HPDE6-E6E7 (cell line): ENCODE data around the gene MYLK.
A peak's percentile ranks its signal among the peaks of the same experiment; 100 is the strongest.
"Not testable (repeated sequence)": the region's sequence is repeated elsewhere in the genome, so short reads cannot be mapped to it uniquely, and the experiment has no call there.

Experiments
- DNase-seq: peaks from one replicate; pipeline ENCODE4 v3.0.0; 2011; ENCODE audit warnings: missing footprints; ENCODE audit errors: extremely low spot score

Gene MYLK

DNA sequence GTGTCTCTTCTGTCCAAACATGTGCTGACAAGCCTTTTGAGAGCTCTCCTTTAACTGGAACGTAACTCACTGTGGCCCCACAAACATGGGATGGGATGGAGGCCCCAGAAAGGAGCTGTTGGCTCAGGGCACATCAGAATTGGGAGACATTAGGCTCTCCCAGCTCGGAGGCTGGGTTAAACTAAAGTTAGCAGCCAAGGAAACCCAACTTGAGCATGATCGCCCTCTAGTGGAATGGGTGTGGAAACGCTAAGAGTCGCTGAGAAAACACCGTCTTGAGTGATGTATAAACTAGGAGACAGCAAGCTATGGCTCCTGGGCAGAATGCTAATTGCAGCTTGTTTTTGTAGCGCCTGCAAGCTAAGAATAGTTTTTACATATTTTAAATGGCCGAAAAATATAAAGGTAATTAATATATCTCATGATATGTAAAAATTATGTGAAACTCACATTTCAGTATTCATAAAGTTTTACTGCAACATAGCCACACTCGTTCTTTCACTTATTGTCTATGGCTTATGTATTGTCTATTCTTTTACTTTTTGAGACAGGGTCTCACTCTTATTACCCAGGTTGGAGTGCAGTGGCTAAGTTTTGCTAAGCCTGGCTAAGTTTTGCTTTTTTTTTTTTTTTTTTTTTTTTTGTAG lies 160.5 kb downstream of the MYLK start:
- DNase-seq: peak; percentile 65

DNA sequence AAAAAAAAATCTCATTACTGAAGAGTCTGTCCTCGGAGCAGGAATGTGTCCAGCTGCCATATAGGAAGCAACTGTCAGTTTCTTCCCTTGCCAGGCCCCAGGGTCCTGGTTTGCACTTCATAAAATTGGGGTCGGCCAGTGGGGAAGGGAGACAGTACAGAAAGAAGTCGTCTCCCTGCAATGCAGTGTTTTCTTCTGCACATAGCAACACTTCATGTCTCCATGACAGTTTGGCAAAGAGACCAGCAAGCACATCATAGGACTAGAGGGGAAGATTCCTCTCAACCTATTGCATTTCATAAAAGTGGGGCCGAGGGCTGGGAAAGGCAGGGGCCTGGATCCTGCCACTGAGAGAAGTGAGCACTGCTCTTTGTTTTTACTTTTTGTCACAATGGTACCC lies 161.1 kb downstream of the MYLK start:
- DNase-seq: no peak

DNA sequence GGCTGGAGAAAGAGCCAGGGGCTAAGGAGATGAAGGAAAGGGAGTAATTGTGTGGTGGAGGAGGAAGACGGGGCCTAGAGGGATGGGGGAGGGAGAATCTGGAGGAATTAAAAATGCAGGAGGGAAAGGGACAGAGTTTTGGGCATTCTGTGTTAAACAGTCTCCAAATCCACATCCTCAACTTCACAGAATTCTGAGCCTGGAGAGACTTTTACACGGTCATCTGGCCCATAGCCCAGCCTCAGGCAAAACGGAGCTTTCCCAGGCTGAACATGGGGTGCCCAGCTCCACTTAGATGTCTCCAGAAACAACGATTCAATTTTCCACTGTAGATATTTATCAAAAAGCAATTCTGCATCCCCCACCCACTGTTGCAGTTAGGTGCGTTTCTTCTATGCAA lies 161.7 kb downstream of the MYLK start:
- no peak for DNase-seq

DNA sequence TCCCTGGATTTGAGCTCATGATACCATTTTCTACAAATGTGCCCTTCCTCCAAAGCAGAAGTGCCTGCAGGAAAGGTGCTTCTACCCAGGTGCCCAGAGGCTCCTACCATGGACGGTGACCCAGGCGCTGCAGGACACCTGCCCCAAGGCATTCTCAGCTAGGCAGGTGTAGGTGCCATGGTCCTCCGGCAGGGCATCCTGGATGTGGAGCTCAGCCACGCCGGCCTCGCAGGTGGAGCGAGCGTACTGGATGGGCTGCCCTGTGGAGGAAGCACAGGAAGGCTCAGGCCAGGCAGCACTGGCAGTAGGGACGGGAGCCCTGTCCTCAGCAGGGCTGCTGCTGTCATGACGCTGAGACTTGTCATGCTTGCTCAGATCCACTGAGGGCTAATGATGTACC lies 162.1 kb downstream of the MYLK start:
- DNase-seq: no peak

DNA sequence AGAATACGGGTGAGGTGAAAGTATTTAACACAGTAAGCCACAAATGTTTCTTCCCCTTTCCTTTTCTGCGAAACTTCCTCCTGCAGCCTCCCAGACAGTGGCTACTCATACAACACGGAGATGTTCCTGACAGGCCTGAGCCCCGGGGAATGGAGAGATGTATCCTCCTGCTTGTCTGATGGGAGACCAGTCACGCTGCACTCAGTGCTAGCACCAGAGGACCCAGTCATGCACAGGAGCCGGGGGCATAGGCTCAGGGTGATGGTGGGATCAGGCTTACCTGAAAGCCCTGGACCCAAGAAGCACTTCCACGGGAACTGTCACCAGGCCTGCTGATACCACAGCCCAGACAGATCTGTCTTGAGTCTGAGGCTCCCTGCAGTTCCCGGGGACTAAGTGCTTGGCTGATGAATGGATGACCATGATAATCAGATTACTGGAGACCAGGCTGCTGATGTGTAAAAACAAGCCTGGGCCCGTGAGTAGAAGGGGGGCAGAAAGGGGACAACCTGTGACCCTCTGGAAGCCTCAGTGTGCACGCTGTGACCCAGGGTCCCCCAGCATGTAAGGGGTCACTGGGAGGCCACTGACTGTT lies 162.9 kb downstream of the MYLK start:
- DNase-seq: not testable (repeated sequence)

DNA sequence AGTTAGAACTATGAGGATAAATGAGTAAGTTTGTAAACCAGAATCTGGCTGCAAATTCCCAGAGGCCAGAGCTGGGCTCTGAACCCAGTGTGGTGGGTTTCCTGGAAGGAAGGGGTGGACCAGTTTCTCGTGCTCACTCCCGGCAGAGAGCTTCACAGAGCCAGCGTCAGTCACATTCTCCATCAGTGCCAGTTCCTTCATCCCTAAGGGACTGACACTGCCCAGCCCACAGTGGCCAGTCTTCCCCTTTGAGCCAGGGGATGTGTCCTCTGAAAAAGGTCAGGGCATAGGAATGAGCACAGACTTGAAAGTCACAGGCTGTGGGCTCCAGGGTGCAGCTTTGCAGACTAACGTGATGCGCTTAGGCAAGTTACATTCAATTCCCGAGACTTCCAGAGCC lies 163.5 kb downstream of the MYLK start:
- no peak for DNase-seq

DNA sequence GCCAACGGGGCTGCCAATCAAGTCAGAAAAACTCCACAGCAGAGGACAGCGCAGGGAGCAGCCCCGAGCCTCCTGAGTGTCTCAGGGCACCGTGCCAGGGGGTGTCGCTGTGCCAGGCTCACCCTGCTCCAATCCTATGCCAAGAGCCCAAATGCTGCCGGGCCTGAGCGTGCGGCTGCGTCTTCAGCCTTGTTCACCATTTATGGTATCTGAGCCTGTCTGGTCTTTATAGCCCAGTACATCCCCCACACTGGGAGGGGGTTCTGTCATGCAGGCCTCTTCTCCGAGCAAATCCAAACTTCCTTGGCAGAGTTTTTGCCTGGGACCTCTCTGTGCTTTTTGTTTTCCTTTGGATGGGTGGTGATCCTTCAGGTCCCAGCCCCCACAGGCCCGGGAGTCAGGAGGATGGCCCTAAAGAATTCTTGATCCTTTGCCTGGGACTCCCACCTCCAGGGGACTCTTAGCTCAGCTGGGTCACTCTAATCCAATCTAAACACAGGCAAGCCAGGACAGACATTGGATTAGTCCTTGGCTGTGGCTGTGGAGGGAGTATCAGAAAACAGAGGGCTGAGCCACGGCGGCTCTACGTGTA lies 164.2 kb downstream of the MYLK start:
- no peak for DNase-seq

DNA sequence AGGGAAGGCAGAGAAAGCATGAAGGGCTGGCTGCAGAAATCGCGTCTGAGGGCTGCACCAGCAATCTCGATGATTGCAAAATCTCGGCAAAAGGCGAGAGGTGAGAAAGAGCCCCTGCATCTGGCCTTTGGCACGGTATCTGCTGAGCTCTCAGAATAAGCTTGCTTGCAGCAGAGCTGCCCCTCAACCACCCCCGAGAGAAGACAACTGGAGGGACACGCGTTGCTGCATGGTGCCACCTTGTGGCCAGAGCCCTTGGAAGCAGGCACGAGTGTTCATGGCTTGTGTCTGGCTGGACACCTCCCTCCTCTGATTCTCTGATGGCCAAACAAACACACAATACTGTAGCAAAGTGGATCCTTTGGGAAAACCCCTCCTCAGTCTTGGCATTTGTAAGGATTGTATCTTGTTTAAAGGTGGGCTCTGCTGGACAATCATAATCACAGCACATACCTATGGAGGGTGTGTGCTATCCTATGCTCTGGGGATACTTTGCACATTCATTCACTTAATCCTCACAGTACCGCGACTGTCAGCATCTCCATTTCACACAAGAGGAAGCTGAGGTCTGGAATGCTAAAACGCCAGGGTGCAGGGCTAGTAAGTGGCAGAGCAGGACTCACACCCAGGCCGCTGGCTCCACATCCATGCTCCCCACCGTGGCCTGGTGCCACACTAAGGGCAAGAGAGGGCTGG lies 164.9 kb downstream of the MYLK start:
- not testable (repeated sequence) for DNase-seq

DNA sequence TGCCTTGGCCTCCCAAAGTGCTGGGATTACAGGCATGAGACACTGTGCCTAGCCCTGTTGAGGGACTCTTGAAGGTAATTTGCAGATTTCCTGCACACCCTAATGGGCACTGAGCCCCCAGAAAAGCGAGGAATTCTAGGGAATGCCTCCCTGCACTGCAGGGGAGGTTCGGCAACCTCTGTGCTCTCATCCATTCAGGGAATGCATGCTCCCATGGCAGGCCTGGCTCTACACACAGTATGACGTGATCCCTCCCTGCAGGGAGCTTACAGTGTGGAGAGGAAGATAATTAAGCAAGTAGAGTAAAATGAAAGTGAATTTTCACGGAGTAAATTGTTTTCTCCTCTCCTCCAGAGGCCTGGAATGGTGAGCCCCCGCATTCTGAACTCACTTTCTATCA lies 166.0 kb downstream of the MYLK start:
- no peak for DNase-seq

DNA sequence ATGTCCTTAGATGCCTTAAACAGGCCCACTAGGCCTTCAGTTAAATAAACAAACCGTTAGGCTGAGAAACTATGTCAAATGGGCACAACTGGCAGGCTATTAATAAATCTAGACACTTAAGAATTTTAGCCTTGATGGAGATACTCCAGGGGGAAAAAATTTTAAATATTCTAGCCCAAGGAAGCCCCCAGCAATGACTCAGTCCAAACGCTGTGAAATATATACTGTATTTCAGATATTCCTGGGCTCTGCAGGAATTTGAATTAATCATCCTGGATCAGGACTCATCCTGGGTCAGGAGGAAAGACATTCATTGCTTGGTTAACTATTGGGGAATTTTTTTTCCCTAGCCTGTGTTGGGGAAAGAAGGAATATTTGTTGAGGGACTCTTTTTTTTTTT lies 166.7 kb downstream of the MYLK start:
- DNase-seq: not testable (repeated sequence)

DNA sequence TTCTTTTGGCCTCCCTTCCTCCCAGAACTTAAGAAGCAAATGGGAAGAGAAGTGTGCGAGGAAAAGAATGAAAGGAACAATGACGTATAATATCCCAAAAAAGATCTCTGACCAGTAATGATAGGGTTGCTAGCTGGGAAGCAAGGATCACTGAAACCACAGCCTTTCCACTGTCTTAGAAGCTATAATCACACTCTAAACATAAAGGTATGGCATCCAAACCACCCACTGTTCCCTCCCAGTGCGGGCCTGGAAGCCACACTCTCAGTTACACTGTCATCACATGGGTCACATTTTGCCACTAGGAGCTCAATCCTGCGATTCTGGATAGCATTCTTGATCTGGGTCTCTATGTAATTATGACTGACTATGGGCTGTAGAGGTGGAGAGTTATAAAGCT lies 167.7 kb downstream of the MYLK start:
- no peak for DNase-seq

DNA sequence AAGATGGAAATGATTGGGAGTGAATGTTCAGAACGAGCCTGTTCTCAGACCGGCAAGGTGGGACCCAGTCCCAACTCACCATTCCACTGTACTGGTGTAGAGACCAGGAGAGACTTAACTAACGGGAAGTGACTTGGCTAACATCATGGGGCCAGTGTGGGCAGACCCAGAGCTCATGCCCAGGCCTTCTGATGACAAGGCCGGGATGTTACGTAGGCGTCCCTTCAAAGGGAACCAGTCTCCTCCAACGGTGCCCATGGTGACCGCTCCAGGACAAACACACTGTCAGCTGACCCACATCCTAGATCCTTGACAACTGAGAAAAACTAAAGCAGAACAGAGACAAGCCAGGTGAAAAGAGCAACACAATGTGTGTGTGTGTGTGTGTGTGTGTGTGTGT lies 170.9 kb downstream of the MYLK start:
- no peak for DNase-seq

DNA sequence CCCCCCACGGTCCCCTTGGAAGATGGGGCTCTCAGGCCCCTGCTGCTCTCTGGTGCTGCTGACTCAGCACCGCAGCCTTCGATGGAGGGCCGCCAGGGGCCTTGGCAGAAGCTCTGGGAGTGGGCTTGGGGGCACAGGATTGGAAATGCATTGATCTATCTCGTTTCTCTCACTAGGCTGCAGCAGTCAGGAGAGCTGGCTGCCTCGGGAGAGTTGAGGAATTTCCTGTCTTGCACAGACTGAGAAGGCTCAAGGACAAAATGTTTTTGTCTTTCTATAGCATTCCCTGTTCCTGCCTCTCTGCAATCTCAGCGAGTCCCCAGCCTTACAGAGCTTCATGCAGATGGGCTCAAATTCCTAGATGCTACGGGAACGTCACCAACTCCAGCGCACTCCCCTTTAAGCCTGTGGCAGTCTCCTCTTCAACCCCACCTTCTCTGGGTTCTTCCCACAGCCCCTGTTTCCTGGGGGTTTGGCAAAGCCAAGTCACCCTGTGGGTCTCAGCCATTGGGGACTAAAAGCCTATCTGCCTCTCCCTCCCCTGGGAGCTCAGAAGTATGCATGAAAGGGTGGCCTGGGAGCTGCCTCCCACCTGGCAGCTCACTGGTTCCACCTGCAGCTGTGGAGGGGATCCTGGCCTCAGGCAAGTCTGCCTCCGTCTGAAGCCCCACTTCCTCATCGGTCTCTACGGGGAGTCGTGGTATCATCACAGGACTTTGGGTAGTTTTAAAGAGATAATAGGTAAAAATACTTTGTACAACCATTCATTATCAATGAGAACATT lies 171.9 kb downstream of the MYLK start:
- DNase-seq: no peak

DNA sequence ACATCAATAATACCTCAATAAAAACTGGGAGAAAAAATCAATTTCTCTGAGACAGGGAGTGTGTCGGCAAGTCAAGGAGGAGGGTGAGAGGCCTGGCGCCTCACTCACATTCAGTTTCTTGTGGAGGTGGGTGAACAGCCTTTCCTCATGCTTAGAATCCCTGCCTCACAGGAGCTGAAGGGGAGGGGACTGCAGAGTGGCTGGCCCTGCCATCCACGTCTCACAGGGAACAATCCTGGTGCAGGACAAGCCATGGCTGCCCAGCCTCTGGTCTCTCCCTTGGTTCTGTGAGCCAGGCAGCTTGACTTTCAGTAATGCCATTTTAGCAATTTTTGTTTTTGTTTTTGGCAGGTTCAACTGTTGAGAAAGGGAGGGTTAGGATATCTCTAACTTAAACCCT lies 172.8 kb downstream of the MYLK start:
- no peak for DNase-seq

DNA sequence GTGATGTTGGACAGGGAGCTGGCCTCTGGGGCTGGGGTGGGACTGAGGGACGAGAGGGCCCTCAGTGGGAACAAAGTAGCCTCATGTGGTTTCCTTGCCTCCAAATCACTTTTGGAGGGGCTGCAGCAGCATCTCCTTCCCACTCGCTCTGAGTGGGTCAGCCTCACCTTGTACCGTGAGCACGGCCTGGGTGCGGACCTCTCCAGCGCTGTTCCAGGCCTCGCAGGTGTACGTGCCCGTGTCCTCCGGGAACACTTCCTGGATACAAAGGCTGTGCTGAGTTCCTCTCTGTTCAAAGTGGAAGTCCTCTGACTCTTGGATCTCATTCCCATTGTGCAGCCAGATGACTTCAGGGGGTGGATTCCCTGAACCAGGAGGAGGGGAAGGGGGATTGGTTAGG lies 175.6 kb downstream of the MYLK start:
- DNase-seq: no peak

DNA sequence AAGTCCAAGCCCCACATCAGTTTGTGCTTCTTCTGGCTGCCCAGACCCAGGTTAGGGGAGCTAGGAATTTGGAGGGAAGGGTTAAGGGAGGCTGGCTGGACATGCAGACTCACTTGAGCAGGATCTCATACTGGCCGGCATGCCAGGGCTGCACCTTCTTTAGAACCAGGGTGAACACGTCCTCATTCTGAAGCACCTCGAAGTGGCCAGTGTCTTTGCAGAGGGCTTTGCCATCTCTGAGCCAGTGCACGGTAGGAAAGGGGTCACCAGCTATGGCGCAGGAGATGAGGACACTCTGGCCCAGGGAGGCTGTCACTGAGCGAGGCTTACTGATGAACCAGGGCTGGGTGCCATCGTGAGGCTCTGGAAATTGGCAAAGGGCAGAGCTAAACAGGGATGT lies 176.5 kb downstream of the MYLK start:
- DNase-seq: not testable (repeated sequence)

DNA sequence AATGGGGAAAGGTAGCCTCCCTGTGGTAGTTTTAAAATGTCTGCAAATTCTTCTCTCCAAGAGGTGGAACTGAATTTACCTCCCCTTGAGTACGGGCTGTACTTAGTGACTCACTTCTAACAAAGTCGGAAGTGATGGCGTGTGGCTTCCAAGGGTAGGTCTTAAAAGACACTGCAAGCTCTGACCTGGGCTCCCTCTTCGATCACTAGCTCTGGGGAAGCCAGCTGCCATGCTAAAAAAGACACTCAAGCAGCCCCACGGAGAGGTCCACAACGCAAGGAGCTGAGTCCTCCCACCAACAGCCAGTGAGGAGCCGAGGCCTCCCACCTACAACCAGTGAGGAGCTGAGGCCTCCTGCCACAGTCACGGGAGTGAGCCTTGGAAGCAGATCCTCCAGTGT lies 177.3 kb downstream of the MYLK start:
- no peak for DNase-seq

DNA sequence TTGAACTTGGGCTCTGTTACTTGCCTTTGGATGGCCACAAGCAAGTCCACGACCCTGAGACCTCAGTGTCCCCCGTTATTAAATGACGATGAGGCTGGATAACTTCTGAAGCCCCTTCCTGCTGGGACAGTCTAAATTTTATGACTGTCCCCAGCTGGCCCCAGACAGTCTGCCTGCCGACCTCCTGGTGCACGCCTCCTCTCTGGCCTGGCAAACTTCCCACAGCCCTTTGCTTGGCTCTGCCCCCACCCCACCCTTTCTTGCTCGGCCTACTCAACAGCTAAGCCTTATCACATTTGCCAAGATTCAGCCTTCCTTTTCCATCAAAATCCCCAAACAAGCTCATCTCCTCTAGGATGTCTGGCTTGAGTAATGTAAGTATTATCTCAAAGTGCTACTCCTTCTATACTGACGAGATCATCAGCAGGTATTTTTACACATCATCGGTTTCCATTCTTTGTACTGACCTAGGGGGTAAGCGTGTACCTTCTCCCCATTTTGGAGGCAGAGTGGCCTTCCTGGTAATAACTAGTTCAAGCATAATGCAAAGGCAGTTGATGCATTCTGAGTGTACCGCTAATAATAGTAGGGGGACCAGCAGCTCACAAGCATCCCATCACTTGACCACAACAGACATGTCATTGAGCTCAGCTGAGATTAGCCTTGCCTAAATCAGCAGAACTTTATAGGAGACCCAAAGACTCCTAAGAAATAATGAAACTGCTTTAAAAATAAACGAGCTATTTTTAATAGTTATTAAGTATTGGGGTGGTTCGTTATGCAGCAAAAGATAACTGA lies 178.4 kb downstream of the MYLK start:
- DNase-seq: no peak

DNA sequence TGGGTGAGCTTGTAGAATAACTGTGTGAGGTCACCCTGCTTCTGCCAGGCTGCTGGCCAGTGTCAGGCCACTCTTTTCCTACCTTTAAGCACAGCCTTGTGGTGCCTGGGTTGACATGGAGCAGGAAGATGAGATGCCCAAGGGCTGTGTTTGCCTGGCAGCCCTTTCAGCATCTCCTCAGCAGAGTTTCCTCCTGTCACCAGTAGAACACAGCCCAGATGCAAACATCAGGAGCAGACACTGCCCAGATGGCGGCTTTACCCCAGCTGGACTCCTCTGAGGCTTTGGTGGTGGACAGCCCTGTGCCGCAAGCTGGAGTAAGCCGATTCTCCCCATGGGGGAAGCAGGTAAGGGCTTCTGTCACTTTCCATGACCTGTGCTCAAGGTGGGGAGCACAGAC lies 180.5 kb downstream of the MYLK start:
- DNase-seq: not testable (repeated sequence)

DNA sequence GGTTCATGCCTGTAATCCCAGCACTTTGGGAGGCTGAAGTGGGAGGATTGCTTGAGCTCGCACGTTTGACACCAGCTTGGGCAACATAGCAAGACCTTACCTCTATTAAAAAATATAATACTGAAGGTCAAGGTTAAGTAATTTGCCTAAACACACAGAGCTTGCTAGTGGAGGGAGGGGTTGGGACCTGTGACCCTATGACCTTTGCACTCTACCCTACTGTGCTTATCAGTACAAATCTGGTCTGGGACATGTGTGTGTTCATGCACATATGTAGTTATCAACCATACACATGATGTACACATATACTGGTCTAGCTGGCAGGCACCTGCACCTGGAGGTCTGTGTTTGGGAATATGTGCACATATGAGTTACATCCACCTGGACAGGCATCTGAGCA lies 181.4 kb downstream of the MYLK start:
- no peak for DNase-seq

DNA sequence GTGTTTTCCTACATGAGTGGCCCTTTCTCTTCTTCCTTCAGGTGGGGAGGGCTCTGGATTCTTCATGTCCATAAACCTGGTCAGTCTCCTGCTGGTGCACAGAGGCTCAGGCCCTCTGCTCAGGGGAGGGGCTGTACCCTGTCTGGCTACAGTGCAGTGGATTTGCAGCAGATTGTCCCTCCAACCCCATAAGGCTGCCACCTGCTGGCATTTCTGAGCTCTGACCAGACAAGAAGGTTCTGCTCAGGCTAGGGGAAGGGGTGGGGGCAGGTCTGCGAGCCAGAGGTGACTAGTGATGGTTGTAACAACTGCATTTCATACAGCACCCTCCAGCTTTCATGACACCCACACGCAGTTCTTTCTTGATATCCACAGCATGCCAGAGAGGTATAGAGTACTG lies 182.1 kb downstream of the MYLK start:
- DNase-seq: not testable (repeated sequence)
